Esophagus muscularis mucosa (tissue), 4 donors: ENCODE measurements around the gene ALG2. TPM values are rescaled to one million over a fixed set of nuclear protein-coding genes. Genes with fewer than 3 reads are reported as not detected.
A peak's percentile ranks its signal among the peaks of the same experiment; 100 is the strongest.

Source experiments
- DNase-seq: peaks from one replicate; pipeline ENCODE4 v3.0.0-alpha.2; 2017; ENCODE audit errors: extremely low spot score
- H3K27ac ChIP-seq, 4 donors: fragments of 200-600 bp; sonication (generic); replicated peaks in 1 of 4; 1 replicate in 3 of 4; 2 replicates in 1 of 4; pipeline ENCODE4 v1.5.1; 2016 to 2019; ENCODE audit warnings: mild to moderate bottlenecking in 1 of 4
- H3K27me3 ChIP-seq, 4 donors: fragments of 200-600 bp; sonication (generic); one replicate each; pipeline versions ENCODE4 v1.5.1 to v1.6.0; 2016 to 2019
- H3K36me3 ChIP-seq, 4 donors: fragments of 200-600 bp; sonication (generic); one replicate each; pipeline ENCODE4 v1.5.1; 2016 to 2019
- H3K4me1 ChIP-seq, 4 donors: fragments of 200-600 bp; sonication (generic); one replicate each; pipeline ENCODE4 v1.5.1; 2016 to 2019
- H3K4me3 ChIP-seq, 4 donors: fragments of 200-600 bp; sonication (generic); 1 replicate in 2 of 4; 2 replicates in 2 of 4; pipeline ENCODE4 v1.5.1; 2016 to 2019; ENCODE audit warnings: mild to moderate bottlenecking in 4 of 4, moderate library complexity in 1 of 4
- H3K9me3 ChIP-seq, 4 donors: fragments of 200-600 bp; sonication (generic); 1 replicate in 3 of 4; 2 replicates in 1 of 4; pipeline ENCODE4 v1.5.1; 2016 to 2019
- CTCF ChIP-seq, 3 experiments: fragments of 200-600 bp in 2 of 3; fragments of 450-650 bp in 1 of 3; sonication (generic) in 2 of 3; IDR thresholded peaks; one replicate each; pipeline ENCODE4 v1.5.1; 2017 to 2019; ENCODE audit warnings: antibody characterized with exemption in 3 of 3, mild to moderate bottlenecking in 2 of 3, moderate library complexity in 1 of 3
- EP300 ChIP-seq: sonication (generic); formaldehyde crosslinking; IDR thresholded peaks from one replicate; pipeline ENCODE4 v1.6.1; 2017; ENCODE audit warnings: antibody characterized with exemption
- POLR2A ChIP-seq: fragments of 450-650 bp; IDR thresholded peaks from one replicate; pipeline ENCODE4 v1.6.1; 2017; ENCODE audit warnings: antibody characterized with exemption, moderate library complexity, mild to moderate bottlenecking, low read depth
- POLR2AphosphoS5 ChIP-seq, 2 donors: sonication (generic); formaldehyde crosslinking; IDR thresholded peaks; one replicate each; pipeline ENCODE4 v1.6.1; 2017; ENCODE audit warnings: antibody characterized with exemption in 2 of 2
- WGBS: methylation state at CpG from one replicate; pipeline ENCODE4 v1.1.5; 2018; 5-methylcytosine and 5-hydroxymethylcytosine counted together
- intact Hi-C: fragments of 100-400 bp; cut with DNase I; formaldehyde crosslinking; loops from one replicate; pipeline ENCODE4 v1.15.1; 2023
- total RNA-seq, 4 donors: library from RNA; depleted of rRNA; stranded (reverse); fragments of >200 nt; gene quantifications; one replicate each; pipeline versions ENCODE4 v1.1.0 to v1.2.1, GENCODE V29; 2016

ALG2 gene
- total RNA-seq, 4 donors from 2014 or later, result 19.5 to 33.4 (median 26.2) TPM

DNA sequence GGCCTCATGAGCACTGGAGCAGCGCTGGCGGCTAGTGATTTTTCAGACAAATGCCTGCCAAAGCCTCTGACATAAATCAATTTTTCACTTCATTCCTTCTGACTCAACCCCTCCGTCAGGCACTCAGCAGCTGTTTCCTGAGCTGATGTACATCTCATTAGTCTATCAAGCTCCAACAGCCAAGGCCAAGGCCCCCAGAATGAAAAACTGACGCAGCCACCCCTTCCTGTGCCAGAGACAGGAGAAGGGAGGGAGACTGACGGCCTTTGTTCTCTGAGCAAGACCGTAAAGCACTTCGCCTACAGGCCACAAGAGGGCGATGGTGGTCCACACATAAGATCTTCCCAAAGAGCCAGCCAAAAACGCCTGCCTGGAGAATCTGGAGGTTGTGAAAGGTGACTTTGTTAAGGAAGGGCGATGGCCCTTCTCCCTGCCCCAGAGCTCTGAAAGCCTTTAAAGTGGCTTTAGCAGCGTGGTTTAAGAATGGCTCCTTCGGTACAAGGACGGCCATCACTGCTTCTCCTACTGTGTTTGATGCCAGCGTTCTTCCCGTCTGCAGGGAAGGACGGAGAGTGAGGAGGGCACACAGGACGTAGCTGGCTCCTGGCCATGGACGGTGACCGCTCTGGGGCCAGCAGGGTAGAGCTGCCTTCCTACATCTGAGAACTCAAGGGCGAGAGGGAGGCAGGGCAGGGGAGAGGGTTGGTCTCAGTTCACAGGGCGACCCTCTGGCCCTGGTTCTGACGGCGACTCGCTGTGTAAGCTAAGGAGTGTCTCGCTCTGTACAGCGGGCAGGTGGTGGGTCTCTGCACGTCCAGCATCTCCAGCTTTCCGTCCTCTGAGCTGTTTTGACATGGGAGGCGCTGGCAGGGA lies 37.0 kb downstream of the ALG2 start:
- Histone ChIP-seq H3K36me3 (no peaks in the 10 kb centered on the region), H3K27ac (peak overlapping the region; percentile 21 to 50 (median 36)), H3K27me3 (no peaks in the 10 kb centered on the region), H3K4me3 (peak overlapping the region; percentile 35 to 47 (median 41)), H3K4me1 (peaks cover 10 to 15% (median 14%) of the 10 kb centered on the region in 4 donors), H3K9me3 (no peaks in the 10 kb centered on the region)
- intact Hi-C loops, result loop anchor here (10.0 kb wide), 1 partner anchor 1140 kb away; no protein-coding TSS in a partner anchor
- WGBS, result 47% methylated on average over 19 of the region's 29 CpGs
- TF ChIP-seq CTCF (IDR thresholded peaks at IDR 0.05) (peak; percentile 89 to 99 (median 89)), POLR2A (no peak), POLR2AphosphoS5 (IDR thresholded peaks at IDR 0.05) (peak; percentile 37 to 60)
- peak; percentile 96 for DNase-seq

GRCh38 chr9:99184110-99184474 lies 37.6 kb downstream of the ALG2 start:
- H3K4me3 ChIP-seq, result no peak overlapping the region
- peak; percentile 89 for DNase-seq
- 61% methylated on average over 7 of the region's 10 CpGs for WGBS

DNA sequence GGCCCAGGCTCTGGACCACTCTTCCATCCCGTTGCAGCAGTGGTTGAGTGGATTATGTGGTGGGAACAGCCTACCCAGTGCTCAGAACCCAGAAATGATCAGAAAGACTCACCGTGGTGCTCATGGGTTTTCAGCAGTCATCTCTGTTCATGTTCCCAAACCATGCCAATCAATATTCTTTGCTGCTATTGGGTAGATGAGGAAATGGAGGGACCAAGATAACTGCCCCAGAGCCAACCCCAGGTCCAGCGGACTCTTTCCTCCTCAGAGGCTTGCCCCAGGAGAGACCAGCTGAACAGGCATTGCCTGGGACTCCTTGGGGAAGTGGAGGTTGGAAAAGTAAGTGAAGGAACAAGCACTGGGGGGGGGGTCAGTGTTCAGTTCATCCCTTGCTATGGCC lies 38.1 kb downstream of the ALG2 start:
- Histone ChIP-seq H3K27ac (peak overlapping the region in 1 of 4 donors; percentile 21), H3K36me3 (no peaks in the 10 kb centered on the region), H3K27me3 (no peaks in the 10 kb centered on the region), H3K9me3 (no peaks in the 10 kb centered on the region), H3K4me3 (no peak overlapping the region), H3K4me1 (peaks cover 10 to 15% (median 14%) of the 10 kb centered on the region in 4 donors)
- intact Hi-C loops, result loop anchor here (10.0 kb wide), 1 partner anchor 1141 kb away; no protein-coding TSS in a partner anchor
- TF ChIP-seq CTCF (IDR thresholded peaks at IDR 0.05) (no peak), POLR2A (no peak), EP300 (no peak), POLR2AphosphoS5 (IDR thresholded peaks at IDR 0.05) (no peak)
- 88% methylated on average over 3 of the region's 3 CpGs for WGBS
- peak; percentile 81 for DNase-seq

More at GRCh38 chr9:99184110-99184474, 37.6 kb downstream of the ALG2 start:
- intact Hi-C loops, result loop anchor here (10.0 kb wide), 1 partner anchor 1141 kb away; no protein-coding TSS in a partner anchor
- Histone ChIP-seq H3K36me3 (no peaks in the 10 kb centered on the region), H3K9me3 (no peaks in the 10 kb centered on the region), H3K27ac (peak overlapping the region; percentile 21 to 48 (median 36)), H3K27me3 (no peaks in the 10 kb centered on the region), H3K4me1 (peaks cover 10 to 15% (median 14%) of the 10 kb centered on the region in 4 donors)
- TF ChIP-seq POLR2A, result no peak
- no peak for TF ChIP-seq EP300
- no peak for TF ChIP-seq POLR2AphosphoS5 (IDR thresholded peaks at IDR 0.05)
- no peak for TF ChIP-seq CTCF (IDR thresholded peaks at IDR 0.05)

GRCh38 chr9:99182356-99182755 lies 39.4 kb downstream of the ALG2 start:
- Histone ChIP-seq H3K36me3 (no peaks in the 10 kb centered on the region), H3K27ac (no peak overlapping the region), H3K27me3 (no peaks in the 10 kb centered on the region), H3K4me1 (peaks cover 10 to 15% (median 14%) of the 10 kb centered on the region in 4 donors), H3K9me3 (no peaks in the 10 kb centered on the region), H3K4me3 (no peak overlapping the region)
- WGBS, result 86% methylated on average over 3 of the region's 3 CpGs
- intact Hi-C loops, result loop anchor here (10.0 kb wide), 1 partner anchor 1142 kb away; no protein-coding TSS in a partner anchor
- DNase-seq, result peak; percentile 37
- no peak for TF ChIP-seq POLR2A
- TF ChIP-seq CTCF (IDR thresholded peaks at IDR 0.05), result no peak
- TF ChIP-seq EP300, result no peak
- no peak for TF ChIP-seq POLR2AphosphoS5 (IDR thresholded peaks at IDR 0.05)
